Spleen (tissue), 11 donors: ENCODE data around the gene CUL1. TPM values are rescaled to one million over a fixed set of nuclear protein-coding genes. Genes with fewer than 3 reads are reported as not detected.

Source experiments
- DNase-seq: peaks from one replicate; pipeline ENCODE4 v3.0.0-alpha.2; 2020
- H3K27ac ChIP-seq, 8 donors: fragments of 200-600 bp; sonication (generic) in 7 of 8; 1 replicate in 4 of 8; 2 replicates in 4 of 8; pipeline versions ENCODE4 v1.5.0 to v1.8.0; 2016 to 2021; ENCODE audit warnings: inconsistent platforms in 4 of 8, mild to moderate bottlenecking in 4 of 8, moderate library complexity in 1 of 8
- H3K27me3 ChIP-seq, 7 donors: fragments of 200-600 bp; sonication (generic) in 6 of 7; replicated peaks in 1 of 7; 1 replicate in 4 of 7; 2 replicates in 3 of 7; pipeline versions ENCODE4 v1.5.0 to v1.8.0; 2016 to 2021; ENCODE audit warnings: inconsistent platforms in 3 of 7, mild to moderate bottlenecking in 1 of 7
- H3K36me3 ChIP-seq, 6 donors: fragments of 200-600 bp; sonication (generic) in 5 of 6; 1 replicate in 4 of 6; 2 replicates in 2 of 6; pipeline versions ENCODE4 v1.5.0 to v1.8.0; 2016 to 2021; ENCODE audit warnings: inconsistent platforms in 2 of 6
- H3K4me1 ChIP-seq, 6 donors: fragments of 200-600 bp; sonication (generic) in 5 of 6; 1 replicate in 3 of 6; 2 replicates in 3 of 6; pipeline versions ENCODE4 v1.5.0 to v1.8.0; 2016 to 2021; ENCODE audit warnings: inconsistent platforms in 3 of 6
- H3K4me3 ChIP-seq, 8 donors: fragments of 200-600 bp; sonication (generic) in 7 of 8; 1 replicate in 4 of 8; 2 replicates in 4 of 8; pipeline versions ENCODE4 v1.5.0 to v1.8.0; 2016 to 2021; ENCODE audit warnings: inconsistent platforms in 4 of 8, mild to moderate bottlenecking in 4 of 8, moderate library complexity in 2 of 8
- H3K9me3 ChIP-seq, 8 donors: fragments of 200-600 bp; sonication (generic) in 7 of 8; 1 replicate in 4 of 8; 2 replicates in 4 of 8; pipeline versions ENCODE4 v1.5.0 to v1.8.0; 2016 to 2021; ENCODE audit warnings: inconsistent platforms in 4 of 8
- POLR2A ChIP-seq, 3 donors: fragments of 450-650 bp; IDR thresholded peaks; one replicate each; pipeline ENCODE4 v1.5.1; 2017; ENCODE audit warnings: antibody characterized with exemption in 3 of 3, mild to moderate bottlenecking in 1 of 3
- POLR2AphosphoS5 ChIP-seq, 3 donors: sonication (generic); formaldehyde crosslinking; IDR thresholded peaks; one replicate each; pipeline ENCODE4 v1.5.1; 2017; ENCODE audit warnings: antibody characterized with exemption in 3 of 3
- WGBS, 5 donors: extraction: QIAGEN DNeasy Blood & Tissue Kit in 3 of 5; methylation state at CpG; one replicate each; pipeline versions ENCODE4 v1.1.5 to v1.1.7; 2013 to 2018; 5-methylcytosine and 5-hydroxymethylcytosine counted together
- intact Hi-C: fragments of 100-400 bp; cut with DNase I; formaldehyde crosslinking; loops from one replicate; pipeline ENCODE4 v1.15.0; 2023; ENCODE audit warnings: low total_unique reads
- polyA plus RNA-seq, 3 donors: library from polyadenylated mRNA; stranded (reverse); fragments of 200-250 nt; gene quantifications; one replicate each; pipeline ENCODE4 v1.2.1, GENCODE V29; 2013
- total RNA-seq, 7 donors: library from RNA; depleted of rRNA in 3 of 7; stranded (reverse); fragments of >200 nt in 3 of 7; fragmentation: NEBNext Ultra II Directional in 4 of 7; extraction: Animal tissue kit (Norgen Biotek cat#: 25700) in 4 of 7; gene quantifications; one replicate each; pipeline versions ENCODE4 v1.1.0 to v1.2.1, GENCODE V29; 2016 to 2021
- TF ChIP-seq, protein P1 (sequence below), 11 experiments: fragments of 200-600 bp in 7 of 11; fragments of 450-650 bp in 4 of 11; sonication (generic) in 4 of 11; IDR thresholded peaks in 8 of 11; conservative IDR thresholded peaks in 3 of 11; 1 replicate in 7 of 11; 2 replicates in 4 of 11; pipeline versions ENCODE4 v1.4.0 to v1.8.0; 2016 to 2021; ENCODE audit warnings: antibody characterized with exemption in 11 of 11, inconsistent platforms in 4 of 11, mild to moderate bottlenecking in 1 of 11
- donor health status: healthy with polysubstance abuse.
- donor health status: DM: no; HTN: no; CAD: no; lungs with moderate emphysema.
- donor health status: DM: no; HTN: no; CAD: no.
- donor health status: Bipolar disorder and iron deficiency.
- donor health status: healthy.
- donor health status: DM: no; HTN: no; CAD: no.
- donor health status: DM: yes; HTN: yes; CAD: no.

Gene CUL1
- total and polyA plus RNA-seq, 10 donors: 19.8 to 54.6 (median 42.7) TPM

- no peak for TF ChIP-seq POLR2A (IDR thresholded peaks at IDR 0.05)
- TF ChIP-seq, protein P1, sequence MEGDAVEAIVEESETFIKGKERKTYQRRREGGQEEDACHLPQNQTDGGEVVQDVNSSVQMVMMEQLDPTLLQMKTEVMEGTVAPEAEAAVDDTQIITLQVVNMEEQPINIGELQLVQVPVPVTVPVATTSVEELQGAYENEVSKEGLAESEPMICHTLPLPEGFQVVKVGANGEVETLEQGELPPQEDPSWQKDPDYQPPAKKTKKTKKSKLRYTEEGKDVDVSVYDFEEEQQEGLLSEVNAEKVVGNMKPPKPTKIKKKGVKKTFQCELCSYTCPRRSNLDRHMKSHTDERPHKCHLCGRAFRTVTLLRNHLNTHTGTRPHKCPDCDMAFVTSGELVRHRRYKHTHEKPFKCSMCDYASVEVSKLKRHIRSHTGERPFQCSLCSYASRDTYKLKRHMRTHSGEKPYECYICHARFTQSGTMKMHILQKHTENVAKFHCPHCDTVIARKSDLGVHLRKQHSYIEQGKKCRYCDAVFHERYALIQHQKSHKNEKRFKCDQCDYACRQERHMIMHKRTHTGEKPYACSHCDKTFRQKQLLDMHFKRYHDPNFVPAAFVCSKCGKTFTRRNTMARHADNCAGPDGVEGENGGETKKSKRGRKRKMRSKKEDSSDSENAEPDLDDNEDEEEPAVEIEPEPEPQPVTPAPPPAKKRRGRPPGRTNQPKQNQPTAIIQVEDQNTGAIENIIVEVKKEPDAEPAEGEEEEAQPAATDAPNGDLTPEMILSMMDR (IDR thresholded peaks at IDR 0.05 in 8 of 11, conservative IDR thresholded peaks at IDR 0.05 in 3 of 11): no peak
- TF ChIP-seq POLR2AphosphoS5 (IDR thresholded peaks at IDR 0.05): no peak
- intact Hi-C loops: no loop called here
- H3K4me1 ChIP-seq: no peaks in the 10 kb centered on the region
- 82 to 91% (median 86%) methylated on average over 5 of the region's 5 CpGs for WGBS, 5 donors
- no peaks in the 10 kb centered on the region for H3K9me3 ChIP-seq
- no peak overlapping the region for H3K4me3 ChIP-seq
- DNase-seq: no peak
- no peaks in the 10 kb centered on the region for H3K27me3 ChIP-seq
- peaks cover 0 to 56% (median 0%) of the 10 kb centered on the region in 6 donors for H3K36me3 ChIP-seq
- no peak overlapping the region for H3K27ac ChIP-seq
Measured at GRCh38 chr7:148825338-148825737, 126.6 kb downstream of the CUL1 start.

GRCh38 chr7:148828965-148829364, 130.3 kb downstream of the CUL1 start:
- Histone ChIP-seq H3K27ac (no peak overlapping the region), H3K4me1 (no peaks in the 10 kb centered on the region), H3K27me3 (no peaks in the 10 kb centered on the region), H3K36me3 (peaks cover 0 to 53% (median 0%) of the 10 kb centered on the region in 6 donors), H3K4me3 (no peak overlapping the region), H3K9me3 (no peaks in the 10 kb centered on the region)
- no peak for DNase-seq
- WGBS, 5 donors: 50 to 100% (median 96%) methylated on average over 1 of the region's 1 CpG
- intact Hi-C loops: no loop called here
- TF ChIP-seq, protein P1 (IDR thresholded peaks at IDR 0.05 in 8 of 11, conservative IDR thresholded peaks at IDR 0.05 in 3 of 11): no peak
- TF ChIP-seq POLR2AphosphoS5 (IDR thresholded peaks at IDR 0.05) (no peak), POLR2A (IDR thresholded peaks at IDR 0.05) (no peak)

- WGBS, 5 donors: 96 to 98% (median 96%) methylated on average over 5 of the region's 5 CpGs
- Histone ChIP-seq H3K4me1 (no peaks in the 10 kb centered on the region), H3K27me3 (no peaks in the 10 kb centered on the region)
Measured at GRCh38 chr7:148830897-148831692, 132.4 kb downstream of the CUL1 start.

GRCh38 chr7:148831782-148832181, 133.1 kb downstream of the CUL1 start:
- Histone ChIP-seq H3K27ac (no peak overlapping the region), H3K4me1 (no peaks in the 10 kb centered on the region), H3K4me3 (no peak overlapping the region), H3K36me3 (peaks cover 0 to 29% (median 0%) of the 10 kb centered on the region in 6 donors), H3K27me3 (no peaks in the 10 kb centered on the region), H3K9me3 (no peaks in the 10 kb centered on the region)
- TF ChIP-seq POLR2A (IDR thresholded peaks at IDR 0.05) (no peak), POLR2AphosphoS5 (IDR thresholded peaks at IDR 0.05) (no peak)
- TF ChIP-seq, protein P1 (IDR thresholded peaks at IDR 0.05 in 8 of 11, conservative IDR thresholded peaks at IDR 0.05 in 3 of 11): no peak
- no peak for DNase-seq
- intact Hi-C loops: no loop called here
- 83 to 97% (median 94%) methylated on average over 2 of the region's 2 CpGs for WGBS, 5 donors

More at GRCh38 chr7:148830897-148831692, 132.4 kb downstream of the CUL1 start:
- no peak for DNase-seq
- Histone ChIP-seq H3K36me3 (peaks cover 0 to 35% (median 0%) of the 10 kb centered on the region in 6 donors), H3K4me3 (no peak overlapping the region), H3K27ac (no peak overlapping the region), H3K9me3 (no peaks in the 10 kb centered on the region)
- no peak for TF ChIP-seq POLR2AphosphoS5 (IDR thresholded peaks at IDR 0.05)
- intact Hi-C loops: no loop called here
